ENCODE measurements around the gene APOF. TPM values are rescaled to one million over a fixed set of nuclear protein-coding genes. Genes with fewer than 3 reads are reported as not detected.
A peak's percentile ranks its signal among the peaks of the same experiment; 100 is the strongest.

Gene APOF
- total RNA-seq, 1 experiment from 2014 or later: not detected

DNA sequence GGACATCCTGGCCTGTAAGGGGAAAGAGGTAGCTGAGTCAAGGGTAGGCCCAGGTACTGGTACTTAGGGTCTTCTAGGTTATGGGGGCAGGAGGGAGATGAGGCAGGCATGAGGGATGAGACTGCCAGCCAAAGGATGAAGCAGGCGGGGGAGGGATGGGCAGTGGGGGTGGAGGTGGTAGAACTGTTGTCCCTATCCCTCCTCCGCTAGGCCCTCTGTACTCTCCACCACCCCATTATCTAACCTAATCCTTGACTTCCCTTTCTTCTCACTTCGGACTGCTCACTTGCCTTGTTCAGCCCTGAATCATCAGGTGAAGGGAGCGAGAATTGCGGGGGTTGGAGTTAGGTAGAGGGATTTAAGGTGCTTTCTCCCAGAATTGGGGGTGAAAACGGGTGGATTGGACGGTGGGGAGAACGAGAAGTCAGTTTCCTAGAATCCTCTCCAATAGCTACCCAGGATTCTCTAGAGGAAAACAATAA, 29.4 kb downstream of the APOF start:
- H3K27me3 Mint-ChIP-seq (ENCODE audit: unreplicated experiment): no peaks in the 10 kb centered on the region
- peak overlapping the region; percentile 79 for H3K4me3 Mint-ChIP-seq (ENCODE audit: low read depth, unreplicated experiment)
- TSS peak; percentile 63 for BruUV-seq (replicated peaks)
- intact Hi-C loops (cut with micrococcal nuclease; ENCODE audit: unreplicated experiment): loop anchor here (1.0 kb wide), 1 partner anchor 17 kb away; no protein-coding TSS in a partner anchor
- DNase-seq: no peak
- H3K4me1 Mint-ChIP-seq (ENCODE audit: low read depth, unreplicated experiment): peaks cover 21% of the 10 kb centered on the region
- TF ChIP-seq, protein P1, sequence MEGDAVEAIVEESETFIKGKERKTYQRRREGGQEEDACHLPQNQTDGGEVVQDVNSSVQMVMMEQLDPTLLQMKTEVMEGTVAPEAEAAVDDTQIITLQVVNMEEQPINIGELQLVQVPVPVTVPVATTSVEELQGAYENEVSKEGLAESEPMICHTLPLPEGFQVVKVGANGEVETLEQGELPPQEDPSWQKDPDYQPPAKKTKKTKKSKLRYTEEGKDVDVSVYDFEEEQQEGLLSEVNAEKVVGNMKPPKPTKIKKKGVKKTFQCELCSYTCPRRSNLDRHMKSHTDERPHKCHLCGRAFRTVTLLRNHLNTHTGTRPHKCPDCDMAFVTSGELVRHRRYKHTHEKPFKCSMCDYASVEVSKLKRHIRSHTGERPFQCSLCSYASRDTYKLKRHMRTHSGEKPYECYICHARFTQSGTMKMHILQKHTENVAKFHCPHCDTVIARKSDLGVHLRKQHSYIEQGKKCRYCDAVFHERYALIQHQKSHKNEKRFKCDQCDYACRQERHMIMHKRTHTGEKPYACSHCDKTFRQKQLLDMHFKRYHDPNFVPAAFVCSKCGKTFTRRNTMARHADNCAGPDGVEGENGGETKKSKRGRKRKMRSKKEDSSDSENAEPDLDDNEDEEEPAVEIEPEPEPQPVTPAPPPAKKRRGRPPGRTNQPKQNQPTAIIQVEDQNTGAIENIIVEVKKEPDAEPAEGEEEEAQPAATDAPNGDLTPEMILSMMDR (IDR thresholded peaks at IDR 0.05; ENCODE audit: unreplicated experiment): no peak
- CTCF ChIA-PET: interaction anchor here (1.1 to 3.1 kb wide), 4 partner anchors 17 to 131 kb away, joined by 3 to 15 read pairs (median 4); partner anchors contain the start of genes CNPY2, STAT2 and TIMELESS
- peaks cover 22% of the 10 kb centered on the region for H3K36me3 Mint-ChIP-seq (ENCODE audit: insufficient read depth, unreplicated experiment)
- H3K27ac Mint-ChIP-seq (ENCODE audit: unreplicated experiment): peak overlapping the region; percentile 99
- no peaks in the 10 kb centered on the region for H3K9me3 Mint-ChIP-seq (ENCODE audit: low read depth, unreplicated experiment)

DNA sequence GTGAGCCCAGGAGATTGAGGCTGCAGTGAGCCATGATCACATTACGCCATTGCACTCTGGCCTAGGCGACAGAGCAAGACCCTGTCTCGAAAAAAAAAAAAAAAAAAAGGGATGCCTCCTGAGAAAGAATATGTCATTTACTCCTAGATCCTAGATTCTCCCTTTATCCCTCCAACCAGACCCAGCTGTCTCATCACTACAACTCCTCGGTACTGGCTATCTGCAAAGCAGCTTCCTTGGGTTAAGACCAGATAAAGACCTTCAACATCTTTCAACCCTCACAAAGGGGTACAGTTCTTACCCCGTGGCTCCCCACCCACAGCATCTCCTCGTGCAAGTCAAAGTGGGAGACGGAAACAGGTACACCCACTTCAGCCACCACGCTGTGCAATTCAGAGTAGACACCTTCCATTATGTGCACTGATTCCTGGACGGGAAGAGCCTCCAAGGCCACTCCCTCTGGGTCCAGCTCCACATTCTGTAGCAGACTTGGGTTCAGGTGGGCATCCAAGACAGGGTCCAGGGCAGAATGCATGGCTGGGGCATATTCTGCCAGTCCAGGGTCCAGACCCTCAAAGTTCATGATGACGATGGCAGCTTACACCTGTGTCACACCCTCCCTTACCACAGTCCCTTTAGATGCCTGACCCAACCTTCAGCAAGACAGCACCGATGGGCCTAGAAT, 30.0 kb downstream of the APOF start:
- TF ChIP-seq, protein P1 (IDR thresholded peaks at IDR 0.05; ENCODE audit: unreplicated experiment): no peak
- no peaks in the 10 kb centered on the region for H3K27me3 Mint-ChIP-seq (ENCODE audit: unreplicated experiment)
- no peaks in the 10 kb centered on the region for H3K9me3 Mint-ChIP-seq (ENCODE audit: low read depth, unreplicated experiment)
- no peak for DNase-seq
- no TSS peak for BruUV-seq (replicated peaks)
- CTCF ChIA-PET: interaction anchor here (1.1 to 3.1 kb wide), 3 partner anchors 17 to 132 kb away, joined by 3 to 15 read pairs (median 4); partner anchors contain the start of genes CNPY2 and STAT2
- peaks cover 22% of the 10 kb centered on the region for H3K36me3 Mint-ChIP-seq (ENCODE audit: insufficient read depth, unreplicated experiment)
- H3K4me1 Mint-ChIP-seq (ENCODE audit: low read depth, unreplicated experiment): peaks cover 16% of the 10 kb centered on the region
- peak overlapping the region; percentile 99 for H3K27ac Mint-ChIP-seq (ENCODE audit: unreplicated experiment)
- intact Hi-C loops (cut with micrococcal nuclease; ENCODE audit: unreplicated experiment): loop anchor here (1.0 kb wide), 1 partner anchor 16 kb away; no protein-coding TSS in a partner anchor
- H3K4me3 Mint-ChIP-seq (ENCODE audit: low read depth, unreplicated experiment): peak overlapping the region; percentile 79

DNA sequence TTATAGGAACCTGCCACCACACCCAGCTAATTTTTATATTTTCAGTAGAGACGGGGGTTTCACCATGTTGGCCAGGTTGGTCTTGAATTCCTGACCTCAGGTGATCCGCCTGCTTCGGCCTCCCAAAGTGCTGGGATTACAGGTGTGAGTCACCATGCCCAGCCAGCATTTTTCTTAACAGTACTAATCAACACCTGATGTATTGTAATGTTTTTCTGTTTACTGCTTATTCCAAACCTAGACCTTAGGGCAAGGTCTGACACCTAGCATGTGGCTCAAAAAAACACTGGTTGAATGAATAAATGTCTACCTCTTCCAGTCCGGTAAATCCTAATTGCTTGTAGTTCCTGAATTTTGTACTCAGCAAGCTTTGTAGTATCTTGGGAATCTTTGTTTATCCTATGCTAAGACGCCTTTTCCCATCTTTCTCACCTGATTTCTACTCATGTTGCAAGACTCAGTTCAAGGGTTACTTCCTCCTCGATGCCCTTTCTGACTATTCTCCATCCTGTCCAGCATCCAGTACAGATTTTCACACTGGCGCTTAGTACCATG, 31.6 kb downstream of the APOF start:
- peaks cover 22% of the 10 kb centered on the region for H3K36me3 Mint-ChIP-seq (ENCODE audit: insufficient read depth, unreplicated experiment)
- H3K27ac Mint-ChIP-seq (ENCODE audit: unreplicated experiment): no peak overlapping the region
- TF ChIP-seq, protein P1 (IDR thresholded peaks at IDR 0.05; ENCODE audit: unreplicated experiment): no peak
- DNase-seq: no peak
- intact Hi-C loops (cut with micrococcal nuclease; ENCODE audit: unreplicated experiment): no loop called here
- H3K9me3 Mint-ChIP-seq (ENCODE audit: low read depth, unreplicated experiment): no peaks in the 10 kb centered on the region
- CTCF ChIA-PET: interaction anchor here (0.6 to 3.1 kb wide), 3 partner anchors 15 to 120 kb away, joined by 3 to 15 read pairs (median 4); partner anchors contain the start of gene CNPY2
- H3K4me3 Mint-ChIP-seq (ENCODE audit: low read depth, unreplicated experiment): no peak overlapping the region
- no peaks in the 10 kb centered on the region for H3K27me3 Mint-ChIP-seq (ENCODE audit: unreplicated experiment)
- H3K4me1 Mint-ChIP-seq (ENCODE audit: low read depth, unreplicated experiment): peaks cover 16% of the 10 kb centered on the region
- no TSS peak for BruUV-seq (replicated peaks)

DNA sequence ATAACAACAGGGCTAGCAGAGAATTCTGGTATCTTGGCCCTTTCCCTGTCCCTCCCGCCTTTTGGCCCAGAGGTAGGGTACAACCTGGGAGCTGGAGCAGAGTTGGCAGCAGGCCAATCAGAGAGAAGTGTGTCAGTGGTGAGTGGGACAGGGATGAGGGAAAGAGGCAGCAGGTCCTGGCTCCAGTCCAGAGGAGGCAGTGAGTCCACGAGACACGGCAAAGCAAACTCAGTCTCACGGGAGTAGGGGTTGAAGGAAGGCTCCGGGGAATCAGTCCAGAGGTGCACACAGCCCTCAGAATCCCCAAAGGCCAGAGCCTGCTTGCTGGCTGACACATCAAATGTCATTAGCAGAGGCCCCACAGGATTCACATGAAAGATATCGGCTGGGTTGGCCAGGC, 36.1 kb downstream of the APOF start:
- peaks cover 6% of the 10 kb centered on the region for H3K4me1 Mint-ChIP-seq (ENCODE audit: low read depth, unreplicated experiment)
- DNase-seq: no peak
- no peak overlapping the region for H3K4me3 Mint-ChIP-seq (ENCODE audit: low read depth, unreplicated experiment)
- H3K36me3 Mint-ChIP-seq (ENCODE audit: insufficient read depth, unreplicated experiment): no peaks in the 10 kb centered on the region
- intact Hi-C loops (cut with micrococcal nuclease; ENCODE audit: unreplicated experiment): no loop called here
- BruUV-seq (replicated peaks): TSS peak; percentile 6
- no peaks in the 10 kb centered on the region for H3K9me3 Mint-ChIP-seq (ENCODE audit: low read depth, unreplicated experiment)
- H3K27ac Mint-ChIP-seq (ENCODE audit: unreplicated experiment): no peak overlapping the region
- CTCF ChIA-PET: no interaction called here
- TF ChIP-seq, protein P1 (IDR thresholded peaks at IDR 0.05; ENCODE audit: unreplicated experiment): no peak
- H3K27me3 Mint-ChIP-seq (ENCODE audit: unreplicated experiment): no peaks in the 10 kb centered on the region
